GM12865 (cell line): ENCODE measurements around the gene GSS.

Source experiments
- DNase-seq: peaks from one replicate; pipeline ENCODE4 v3.0.0; 2010; ENCODE audit warnings: low read depth
- H3K4me3 ChIP-seq: 2 replicates; pipeline ENCODE4 v1.5.1; 2011; ENCODE audit warnings: mild to moderate bottlenecking, low read depth, low read length, control low read depth
- CTCF ChIP-seq: IDR thresholded peaks from 2 replicates; pipeline ENCODE4 v1.5.1; 2011; ENCODE audit warnings: low read length, control low read depth, low read depth, inconsistent platforms; ENCODE audit not compliant: insufficient read depth; ENCODE audit errors: missing control alignments

The GSS gene

GRCh38 chr20:34977365-34978091 lies 21.9 kb upstream of the GSS start:
- H3K4me3 ChIP-seq = no peak overlapping the region
- no peak for TF ChIP-seq CTCF
- DNase-seq = no peak

GRCh38 chr20:34976286-34976685 lies 20.7 kb upstream of the GSS start:
- no peak overlapping the region for H3K4me3 ChIP-seq
- no peak for DNase-seq
- no peak for TF ChIP-seq CTCF

DNA sequence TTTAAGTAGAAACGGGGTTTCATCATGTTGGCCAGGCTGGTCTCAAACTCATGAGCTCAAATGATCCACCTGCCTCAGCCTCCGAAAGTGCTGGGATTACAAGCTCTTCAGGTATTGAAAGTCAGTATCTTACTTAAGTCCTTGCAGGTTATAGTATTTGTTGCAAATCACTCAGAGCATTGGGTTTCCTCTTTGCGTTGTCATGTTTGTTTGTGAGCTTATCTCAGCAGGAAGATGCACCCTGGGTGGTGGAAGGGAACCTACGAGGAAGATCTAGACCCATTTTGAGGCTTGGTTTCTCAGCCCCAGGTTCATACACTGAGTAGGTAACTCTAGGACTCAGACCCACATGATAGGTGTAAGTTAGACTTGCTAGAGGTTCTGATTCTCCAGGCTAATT lies 18.6 kb upstream of the GSS start:
- DNase-seq = no peak
- no peak overlapping the region for H3K4me3 ChIP-seq
- TF ChIP-seq CTCF = no peak

DNA sequence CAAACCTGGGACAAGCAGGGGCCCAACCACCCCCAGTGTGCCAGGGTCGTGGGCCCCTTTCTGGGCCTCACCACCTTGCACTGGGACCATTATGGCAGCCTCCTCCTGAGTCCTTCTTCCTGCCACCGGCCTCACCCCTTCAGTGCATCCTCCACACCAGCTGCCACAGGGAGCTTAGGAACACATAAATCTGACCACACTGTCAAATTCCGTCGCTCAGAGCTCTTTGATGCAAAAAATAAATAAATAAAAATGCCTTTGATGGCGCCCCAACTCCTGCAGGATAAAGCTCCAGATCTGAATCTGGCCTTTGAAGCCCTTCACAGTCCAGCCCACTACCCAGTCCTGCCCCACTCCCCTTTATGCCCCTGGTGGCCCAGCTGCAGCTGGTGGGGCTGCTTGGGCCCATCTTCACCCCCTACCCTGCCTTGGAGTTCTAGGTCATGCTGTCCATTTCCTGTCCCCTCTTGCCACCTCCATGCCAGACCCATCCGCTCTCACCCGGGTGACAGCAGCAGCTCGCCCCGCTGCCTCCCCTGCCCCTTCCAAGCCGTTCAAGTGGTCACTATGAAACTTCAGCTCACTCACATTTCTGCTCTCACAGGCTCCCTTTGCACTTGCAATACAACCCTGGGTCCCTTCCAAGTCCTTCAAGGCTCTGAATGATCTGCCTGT lies 16.1 kb upstream of the GSS start:
- no peak for TF ChIP-seq CTCF
- DNase-seq = no peak
- H3K4me3 ChIP-seq = no peak overlapping the region

DNA sequence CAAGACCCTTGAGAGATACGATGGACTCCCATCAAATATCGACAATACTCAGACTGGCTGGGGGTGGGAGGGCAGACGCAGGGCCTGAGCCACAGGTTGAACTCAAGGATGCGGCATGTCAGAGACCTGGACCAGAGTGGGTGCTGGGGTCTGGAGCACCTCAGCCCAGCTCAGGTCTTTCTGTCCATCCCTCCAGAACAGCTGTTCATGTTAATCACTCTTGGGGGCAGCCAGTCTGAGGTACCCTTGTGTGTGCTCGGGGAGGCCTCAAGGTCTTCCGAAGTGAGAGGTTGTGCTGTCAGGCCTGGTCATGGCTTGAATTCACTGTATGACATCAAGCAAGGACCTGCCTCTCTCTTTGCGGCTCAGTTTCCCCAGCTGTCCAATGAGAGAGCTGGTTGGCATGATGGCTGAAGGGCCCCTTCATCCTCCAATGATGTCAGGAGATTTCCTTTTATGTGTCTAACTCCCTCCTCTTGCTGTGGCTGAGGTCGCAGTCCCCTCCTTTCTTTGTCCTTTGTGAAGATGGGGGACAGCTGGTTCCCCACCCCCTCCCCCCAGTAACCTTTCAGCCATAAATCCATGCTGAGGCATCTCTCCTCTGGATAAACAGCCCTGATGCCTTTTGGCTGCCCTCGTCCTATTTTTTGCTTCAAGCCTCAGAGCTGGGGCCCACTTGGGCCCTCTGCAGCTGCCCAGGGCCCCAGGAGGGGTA lies 15.4 kb upstream of the GSS start:
- no peak overlapping the region for H3K4me3 ChIP-seq
- no peak for TF ChIP-seq CTCF
- DNase-seq = no peak

GRCh38 chr20:34970193-34970840 lies 14.7 kb upstream of the GSS start:
- no peak for TF ChIP-seq CTCF
- DNase-seq = no peak
- H3K4me3 ChIP-seq = no peak overlapping the region
